ELF-1 (cell line): ENCODE results near the gene BORCS6.

ENCODE experiments used
- DNase-seq: peaks from one replicate; pipeline ENCODE4 v3.0.0-alpha.2; 2016; ENCODE audit warnings: low read depth, low spot score

BORCS6 gene

GRCh38 chr17:8154608-8155155, 35.3 kb downstream of the BORCS6 start:
- no peak for DNase-seq

- DNase-seq = peak; percentile 97
Measured at GRCh38 chr17:8153957-8154607, 35.9 kb downstream of the BORCS6 start.

GRCh38 chr17:8153525-8153956, 36.4 kb downstream of the BORCS6 start:
- DNase-seq = peak; percentile 46

- no peak for DNase-seq
Measured at GRCh38 chr17:8153031-8153451, 36.9 kb downstream of the BORCS6 start.

GRCh38 chr17:8152112-8152775, 37.7 kb downstream of the BORCS6 start, which contains the start of gene PER1:
TSS of gene PER1 (minus strand) at chr17:8152404. CDS start at chr17:8150706, 1,698 bp downstream.
- DNase-seq = peak; percentile 95

- peak; percentile 43 for DNase-seq
Measured at GRCh38 chr17:8151641-8152111, 38.3 kb downstream of the BORCS6 start.

GRCh38 chr17:8151120-8151640, 38.8 kb downstream of the BORCS6 start:
- peak; percentile 88 for DNase-seq

GRCh38 chr17:8150194-8151119, 39.5 kb downstream of the BORCS6 start:
- no peak for DNase-seq

GRCh38 chr17:8149419-8150193, 40.4 kb downstream of the BORCS6 start:
- DNase-seq = no peak

GRCh38 chr17:8148560-8148959, 41.4 kb downstream of the BORCS6 start:
- DNase-seq = no peak

- DNase-seq = no peak
Measured at GRCh38 chr17:8147805-8148404, 42.1 kb downstream of the BORCS6 start.

GRCh38 chr17:8147141-8147804, 42.7 kb downstream of the BORCS6 start:
- no peak for DNase-seq

GRCh38 chr17:8146381-8147140, 43.4 kb downstream of the BORCS6 start:
- DNase-seq = no peak

- DNase-seq = no peak
Measured at GRCh38 chr17:8145811-8146210, 44.2 kb downstream of the BORCS6 start.

- DNase-seq = no peak
Measured at GRCh38 chr17:8144401-8145231, 45.4 kb downstream of the BORCS6 start.

- no peak for DNase-seq
Measured at GRCh38 chr17:8143581-8144400, 46.2 kb downstream of the BORCS6 start.
